Liver (tissue), 9 donors: ENCODE results near the gene GLIPR1L1. TPM values are rescaled to one million over a fixed set of nuclear protein-coding genes. Genes with fewer than 3 reads are reported as not detected.

Experiments used
- DNase-seq: peaks from one replicate; pipeline ENCODE4 v3.0.0-alpha.2; 2017; ENCODE audit warnings: low spot score
- H3K27ac ChIP-seq, 2 donors: one replicate each; pipeline ENCODE4 v1.7.0; 2013; ENCODE audit warnings: inconsistent platforms in 2 of 2, low read length in 2 of 2, control low read depth in 1 of 2, low read depth in 1 of 2, mild to moderate bottlenecking in 1 of 2
- H3K27me3 ChIP-seq, 4 donors: one replicate each; pipeline versions ENCODE4 v1.6.1 to v1.7.0; 2013; ENCODE audit warnings: low read length in 3 of 4, inconsistent platforms in 1 of 4, mild to moderate bottlenecking in 1 of 4, moderate library complexity in 1 of 4; ENCODE audit not compliant: control insufficient read depth in 4 of 4, insufficient read depth in 4 of 4
- H3K36me3 ChIP-seq, 4 donors: one replicate each; pipeline versions ENCODE4 v1.6.1 to v1.7.0; 2013; ENCODE audit warnings: low read length in 3 of 4, mild to moderate bottlenecking in 3 of 4, low read depth in 1 of 4, moderate library complexity in 1 of 4; ENCODE audit not compliant: control insufficient read depth in 4 of 4, insufficient read depth in 3 of 4
- H3K4me1 ChIP-seq, 4 donors: one replicate each; pipeline versions ENCODE4 v1.6.1 to v1.7.0; 2013; ENCODE audit warnings: low read length in 3 of 4, mild to moderate bottlenecking in 3 of 4, moderate library complexity in 1 of 4; ENCODE audit not compliant: control insufficient read depth in 4 of 4, insufficient read depth in 4 of 4
- H3K4me3 ChIP-seq, 3 donors: one replicate each; pipeline versions ENCODE4 v1.6.1 to v1.7.0; 2013; ENCODE audit warnings: low read length in 3 of 3, control low read depth in 1 of 3, low read depth in 1 of 3, mild to moderate bottlenecking in 1 of 3
- H3K9ac ChIP-seq, 2 donors: one replicate each; pipeline ENCODE4 v1.7.0; 2013; ENCODE audit warnings: low read length in 2 of 2, mild to moderate bottlenecking in 2 of 2, moderate library complexity in 2 of 2, control low read depth in 1 of 2, low read depth in 1 of 2
- H3K9me3 ChIP-seq, 4 donors: one replicate each; pipeline versions ENCODE4 v1.6.1 to v1.7.0; 2013; ENCODE audit warnings: low read length in 3 of 4; ENCODE audit not compliant: control insufficient read depth in 4 of 4
- ATF3 ChIP-seq: IDR thresholded peaks from 2 replicates; pipeline ENCODE4 v1.6.1; 2016; ENCODE audit warnings: antibody characterized with exemption
- CTCF ChIP-seq: fragments of 150-350 bp; IDR thresholded peaks from 2 replicates; pipeline ENCODE4 v1.5.1; 2017; ENCODE audit warnings: improper control_type of control experiment, low read depth, low read length; ENCODE audit not compliant: missing input control
- EGR1 ChIP-seq, 2 donors: IDR thresholded peaks; 2 replicates each; pipeline ENCODE4 v1.6.1; 2016 to 2018; ENCODE audit warnings: antibody characterized with exemption in 2 of 2, low read depth in 2 of 2
- FOXA1 ChIP-seq: IDR thresholded peaks from 2 replicates; pipeline ENCODE4 v1.6.1; 2016; ENCODE audit warnings: antibody characterized with exemption
- FOXA2 ChIP-seq: IDR thresholded peaks from 2 replicates; pipeline ENCODE4 v1.6.1; 2016; ENCODE audit warnings: antibody characterized with exemption
- GABPA ChIP-seq, 2 donors: IDR thresholded peaks in 1 of 2; conservative IDR thresholded peaks in 1 of 2; 2 replicates each; pipeline ENCODE4 v1.6.1; 2016; ENCODE audit warnings: antibody characterized with exemption in 2 of 2, mild to moderate bottlenecking in 1 of 2, moderate library complexity in 1 of 2
- HNF4A ChIP-seq, 2 donors: conservative IDR thresholded peaks; 2 replicates each; pipeline ENCODE4 v1.6.1; 2016; ENCODE audit warnings: antibody characterized with exemption in 2 of 2, mild to moderate bottlenecking in 2 of 2
- HNF4G ChIP-seq: IDR thresholded peaks from 2 replicates; pipeline ENCODE4 v1.6.1; 2016; ENCODE audit warnings: antibody characterized with exemption
- JUND ChIP-seq, 2 donors: IDR thresholded peaks; 2 replicates each; pipeline ENCODE4 v1.6.1; 2016; ENCODE audit warnings: antibody characterized with exemption in 2 of 2
- MAX ChIP-seq: IDR thresholded peaks from 2 replicates; pipeline ENCODE4 v1.6.1; 2016; ENCODE audit warnings: antibody characterized with exemption
- NR2F2 ChIP-seq: IDR thresholded peaks from 2 replicates; pipeline ENCODE4 v1.6.1; 2016; ENCODE audit warnings: antibody characterized with exemption
- RAD21 ChIP-seq, 2 donors: IDR thresholded peaks; 2 replicates each; pipeline ENCODE4 v1.6.1; 2016; ENCODE audit warnings: antibody characterized with exemption in 2 of 2, mild to moderate bottlenecking in 2 of 2
- REST ChIP-seq: IDR thresholded peaks from 2 replicates; pipeline ENCODE4 v1.6.1; 2016; ENCODE audit warnings: antibody characterized with exemption, mild to moderate bottlenecking
- RXRA ChIP-seq, 2 donors: IDR thresholded peaks; 2 replicates each; pipeline ENCODE4 v1.6.1; 2017 to 2018; ENCODE audit warnings: antibody characterized with exemption in 2 of 2, mild to moderate bottlenecking in 1 of 2
- SP1 ChIP-seq: IDR thresholded peaks from 2 replicates; pipeline ENCODE4 v1.6.1; 2018; ENCODE audit warnings: antibody characterized with exemption, mild to moderate bottlenecking
- TAF1 ChIP-seq: conservative IDR thresholded peaks from 2 replicates; pipeline ENCODE4 v1.6.1; 2016; ENCODE audit warnings: antibody characterized with exemption, mild to moderate bottlenecking
- YY1 ChIP-seq: IDR thresholded peaks from 2 replicates; pipeline ENCODE4 v1.6.1; 2016; ENCODE audit warnings: antibody characterized with exemption, mild to moderate bottlenecking
- ZBTB33 ChIP-seq: IDR thresholded peaks from 2 replicates; pipeline ENCODE4 v1.6.1; 2016; ENCODE audit warnings: antibody characterized with exemption
- WGBS: extraction: QIAGEN DNeasy Blood & Tissue Kit; methylation state at CpG from one replicate; pipeline ENCODE4 v1.1.7; 2013; 5-methylcytosine and 5-hydroxymethylcytosine counted together
- polyA plus RNA-seq, 2 donors: library from polyadenylated mRNA; stranded (reverse) in 1 of 2; unstranded in 1 of 2; fragments of 200-250 nt in 1 of 2; fragments of >200 nt in 1 of 2; fragmentation: Nextera tagmentation in 1 of 2; extraction: Ambion mirVana in 1 of 2; gene quantifications; one replicate each; pipeline versions ENCODE4 v1.2.1 to v1.2.3, GENCODE V29; 2013 to 2015
- total RNA-seq, 2 donors: library from RNA; depleted of rRNA; stranded (reverse); fragments of >200 nt; gene quantifications; one replicate each; pipeline ENCODE4 v1.2.3, GENCODE V29; 2014
- donor health status: healthy.
- donor health status: healthy.
- donor health status: healthy.
- donor health status: healthy.
- donor health status: healthy.

Gene GLIPR1L1
- total and polyA plus RNA-seq, 4 donors = not detected

- DNase-seq = no peak
- TF ChIP-seq RAD21 (IDR thresholded peaks at IDR 0.05) (no peak), EGR1 (IDR thresholded peaks at IDR 0.05; ENCODE audit: low read depth in 2 of 2) (no peak), NR2F2 (no peak), YY1 (no peak), FOXA2 (no peak), FOXA1 (no peak), HNF4G (no peak), CTCF (no peak), RXRA (IDR thresholded peaks at IDR 0.05) (no peak), JUND (IDR thresholded peaks at IDR 0.05) (no peak)
- H3K9me3 ChIP-seq = no peaks in the 10 kb centered on the region
- no peaks in the 10 kb centered on the region for H3K4me1 ChIP-seq
- no peaks in the 10 kb centered on the region for H3K27me3 ChIP-seq
- H3K9ac ChIP-seq = no peak overlapping the region
- H3K36me3 ChIP-seq = no peaks in the 10 kb centered on the region
- no peak overlapping the region for H3K27ac ChIP-seq
- no peak overlapping the region for H3K4me3 ChIP-seq
These were observed 31.7 kb upstream of the GLIPR1L1 start for GRCh38 chr12:75302781-75303180.

GRCh38 chr12:75305412-75306332, 28.8 kb upstream of the GLIPR1L1 start:
- Histone ChIP-seq H3K9me3 (no peaks in the 10 kb centered on the region), H3K36me3 (no peaks in the 10 kb centered on the region), H3K27me3 (no peaks in the 10 kb centered on the region), H3K27ac (no peak overlapping the region), H3K9ac (no peak overlapping the region), H3K4me3 (no peak overlapping the region), H3K4me1 (no peaks in the 10 kb centered on the region)
- 96% methylated on average over 56 of the region's 56 CpGs for WGBS
- TF ChIP-seq RXRA (IDR thresholded peaks at IDR 0.05) = no peak
- no peak for TF ChIP-seq TAF1
- TF ChIP-seq SP1 = no peak
- TF ChIP-seq EGR1 (IDR thresholded peaks at IDR 0.05; ENCODE audit: low read depth in 2 of 2) = no peak
- TF ChIP-seq CTCF = no peak
- TF ChIP-seq JUND (IDR thresholded peaks at IDR 0.05) = no peak
- no peak for TF ChIP-seq HNF4G
- no peak for TF ChIP-seq FOXA1
- TF ChIP-seq ZBTB33 = no peak
- TF ChIP-seq GABPA (IDR thresholded peaks at IDR 0.05 in 1 of 2, conservative IDR thresholded peaks at IDR 0.05 in 1 of 2) = no peak
- TF ChIP-seq REST = no peak
- no peak for TF ChIP-seq MAX
- TF ChIP-seq HNF4A (conservative IDR thresholded peaks at IDR 0.05) = no peak
- TF ChIP-seq FOXA2 = no peak
- no peak for TF ChIP-seq NR2F2
- TF ChIP-seq RAD21 (IDR thresholded peaks at IDR 0.05) = no peak
- TF ChIP-seq ATF3 = no peak
- no peak for TF ChIP-seq YY1
- DNase-seq = no peak
